HTERT RPE-1 (cell line): ENCODE measurements around the gene ABCG4.
"Not testable (repeated sequence)": the region's sequence is repeated elsewhere in the genome, so short reads cannot be mapped to it uniquely, and the experiment has no call there.

Source experiments
- in situ Hi-C: fragments of 300-500 bp; cut with MboI; formaldehyde crosslinking; loops from 4 replicates; pipeline ENCODE4 v1.14.3; 2020; ENCODE audit warnings: low sequenced_read_pairs

The ABCG4 gene

DNA sequence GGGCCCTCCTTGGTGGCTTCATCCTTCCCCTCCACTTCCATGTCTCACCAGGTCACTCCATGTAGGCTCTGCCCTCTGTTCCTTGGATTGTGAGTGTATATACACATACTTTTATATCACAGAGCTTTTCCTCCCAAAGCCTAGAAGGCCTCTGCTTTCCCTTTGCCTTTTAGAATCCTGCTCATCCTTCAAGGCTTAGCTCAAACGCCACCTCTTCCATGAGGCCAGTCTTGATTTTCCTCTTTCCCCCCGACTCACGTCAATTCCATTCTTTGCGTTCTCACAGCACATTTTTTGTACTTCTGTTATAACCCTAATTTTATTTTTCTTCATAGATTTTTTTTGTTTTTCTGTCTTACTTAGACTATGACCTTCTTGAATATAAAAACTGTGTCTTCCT is 3.8 kb downstream of the ABCG4 start:
- in situ Hi-C loops: no loop called here

- in situ Hi-C loops: no loop called here
Observed at GRCh38 chr11:119153049-119153818, 4.4 kb downstream of the ABCG4 start.

GRCh38 chr11:119154178-119154577 is 5.3 kb downstream of the ABCG4 start:
- in situ Hi-C loops: no loop called here

GRCh38 chr11:119155733-119156492 is 7.1 kb downstream of the ABCG4 start:
- in situ Hi-C loops: no loop called here

- in situ Hi-C loops: no loop called here
Observed at GRCh38 chr11:119156496-119156895, 7.6 kb downstream of the ABCG4 start.

GRCh38 chr11:119157063-119157462 is 8.2 kb downstream of the ABCG4 start:
- in situ Hi-C loops: no loop called here

- in situ Hi-C loops: no loop called here
Observed at GRCh38 chr11:119158467-119158866, 9.6 kb downstream of the ABCG4 start.

DNA sequence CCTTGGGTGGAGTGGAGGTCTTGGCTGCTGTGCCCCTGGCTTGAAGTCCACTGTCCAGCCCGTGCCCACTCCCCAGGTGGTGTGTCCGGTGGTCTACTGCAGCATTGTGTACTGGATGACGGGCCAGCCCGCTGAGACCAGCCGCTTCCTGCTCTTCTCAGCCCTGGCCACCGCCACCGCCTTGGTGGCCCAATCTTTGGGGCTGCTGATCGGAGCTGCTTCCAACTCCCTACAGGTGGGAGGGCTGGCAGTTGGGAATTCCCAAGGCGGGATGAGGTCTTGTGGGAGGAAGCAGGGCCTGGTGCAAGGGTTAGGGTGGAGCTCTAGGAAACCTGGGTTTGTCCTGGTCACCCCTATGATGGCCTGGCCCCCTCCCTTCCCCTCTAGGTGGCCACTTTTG is 11.3 kb downstream of the ABCG4 start:
- in situ Hi-C loops: no loop called here

DNA sequence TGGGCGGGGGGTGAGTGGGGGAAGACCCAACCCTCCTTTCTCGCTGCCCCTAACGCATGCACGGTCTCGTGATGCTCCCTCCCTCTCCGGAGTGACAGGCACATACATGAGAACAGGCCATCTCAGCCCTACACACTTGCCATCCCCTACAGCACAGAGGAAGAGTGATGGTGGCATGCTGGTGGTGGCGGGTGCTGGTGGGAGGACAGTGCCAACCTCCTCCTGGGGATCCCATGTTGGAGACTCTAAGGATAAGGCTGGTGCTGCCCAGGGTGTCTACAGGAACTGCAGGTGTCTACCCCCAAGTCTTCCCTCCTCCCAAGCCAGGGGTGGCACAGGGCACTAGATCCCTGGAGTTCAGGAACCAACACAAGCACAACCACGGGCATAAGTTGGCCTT is 13.0 kb downstream of the ABCG4 start:
- in situ Hi-C loops: no loop called here

DNA sequence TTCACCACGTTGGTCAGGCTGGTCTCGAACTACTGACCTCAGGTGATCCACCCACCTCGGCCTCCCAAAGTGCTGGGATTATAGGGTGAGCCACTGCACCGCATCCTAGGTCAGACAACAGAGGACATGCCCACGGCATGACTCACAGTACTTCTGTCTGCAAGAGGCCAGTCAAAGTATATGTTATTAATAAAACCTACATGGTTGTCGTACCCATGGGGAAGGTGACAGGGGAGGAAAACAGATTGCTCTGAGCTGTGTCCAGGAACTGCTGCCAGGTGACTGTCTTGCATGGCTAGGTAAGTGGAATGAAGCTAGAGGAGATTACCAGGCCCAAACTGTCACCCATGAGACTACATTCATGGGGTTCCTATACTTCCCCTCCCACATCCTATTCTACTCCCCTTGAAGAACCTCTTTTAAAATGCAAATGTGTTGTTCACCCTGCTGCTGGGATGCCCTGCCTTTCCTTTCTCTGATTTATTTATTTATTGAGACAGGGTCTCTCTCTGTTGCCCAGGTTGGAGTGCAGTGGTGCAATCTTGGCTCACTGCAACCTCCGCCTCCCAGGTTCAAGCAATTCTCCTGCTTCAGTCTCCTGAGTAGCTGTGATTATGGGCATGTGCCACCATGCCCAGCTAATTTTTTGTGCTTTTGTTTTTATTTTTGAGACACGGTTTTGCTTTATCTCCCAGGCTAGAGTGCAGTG is 17.7 kb downstream of the ABCG4 start:
- in situ Hi-C loops: no loop called here

GRCh38 chr11:119167077-119167458 is 18.2 kb downstream of the ABCG4 start:
- in situ Hi-C loops: not testable (repeated sequence)

DNA sequence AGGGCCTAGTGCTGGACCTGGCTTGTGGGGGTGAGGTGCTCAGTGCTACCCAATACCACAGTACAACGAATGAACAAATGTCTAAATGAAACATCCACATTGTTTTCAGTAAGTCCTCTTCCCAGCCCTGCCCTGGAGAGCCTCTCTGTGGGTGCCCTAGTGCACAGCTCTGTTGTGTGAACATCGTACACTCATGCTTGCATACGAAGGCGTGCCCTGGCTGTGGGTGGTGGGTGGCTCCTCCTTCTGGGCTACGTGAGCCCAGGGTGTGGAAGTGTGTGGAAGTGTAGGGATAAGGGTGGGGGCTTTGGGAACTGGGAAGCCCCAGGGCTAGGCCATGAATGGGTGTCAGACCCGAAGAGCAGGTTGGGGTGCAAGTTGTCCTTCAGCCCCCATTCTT is 19.1 kb downstream of the ABCG4 start:
- in situ Hi-C loops: no loop called here

DNA sequence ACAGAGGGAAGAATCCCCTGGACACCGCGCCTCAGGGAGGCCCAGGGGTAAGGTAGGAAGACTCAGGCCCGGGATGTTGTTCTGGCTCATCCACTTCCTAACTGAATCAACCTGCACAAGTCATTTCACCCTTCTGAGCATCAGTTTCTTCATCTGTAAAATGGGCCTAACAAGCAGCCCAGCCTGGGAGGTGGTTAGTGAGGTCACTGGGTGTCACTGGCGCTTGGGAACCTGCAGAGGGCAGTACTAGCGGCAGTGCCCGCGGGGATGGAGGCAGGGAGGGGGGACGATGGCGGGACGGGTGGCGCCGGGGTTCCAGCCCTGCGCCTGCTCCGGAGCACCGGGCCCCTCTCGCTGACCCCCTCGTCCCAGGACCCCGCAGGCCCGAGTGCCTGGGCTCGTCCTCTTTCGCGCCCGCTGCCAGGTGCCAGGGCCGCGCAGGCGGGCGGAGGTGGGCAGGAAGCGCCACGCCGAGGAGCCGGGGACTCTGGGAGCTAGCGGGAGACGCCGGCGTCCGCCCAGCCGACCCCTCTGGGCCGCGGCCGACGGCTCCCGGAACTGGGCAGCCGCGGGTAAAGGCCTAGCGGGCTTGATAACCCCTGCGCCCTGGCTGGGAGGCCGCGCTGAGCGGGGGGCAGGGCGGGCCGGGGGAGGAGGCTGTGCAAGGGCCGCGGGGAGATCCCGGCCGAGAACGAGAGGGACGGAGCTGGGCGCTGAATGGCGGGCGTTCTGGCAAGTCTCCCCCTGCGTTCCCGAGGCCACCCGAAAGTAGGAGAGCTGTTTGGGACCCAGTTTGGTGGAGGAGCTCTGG is 19.8 kb downstream of the ABCG4 start, which contains the start of gene NLRX1:
Gene NLRX1, plus strand, starts transcription at position 255 of the 811 bp plus-strand sequence. CDS start 2,679 bp downstream, outside the sequence.
- in situ Hi-C loops: no loop called here

DNA sequence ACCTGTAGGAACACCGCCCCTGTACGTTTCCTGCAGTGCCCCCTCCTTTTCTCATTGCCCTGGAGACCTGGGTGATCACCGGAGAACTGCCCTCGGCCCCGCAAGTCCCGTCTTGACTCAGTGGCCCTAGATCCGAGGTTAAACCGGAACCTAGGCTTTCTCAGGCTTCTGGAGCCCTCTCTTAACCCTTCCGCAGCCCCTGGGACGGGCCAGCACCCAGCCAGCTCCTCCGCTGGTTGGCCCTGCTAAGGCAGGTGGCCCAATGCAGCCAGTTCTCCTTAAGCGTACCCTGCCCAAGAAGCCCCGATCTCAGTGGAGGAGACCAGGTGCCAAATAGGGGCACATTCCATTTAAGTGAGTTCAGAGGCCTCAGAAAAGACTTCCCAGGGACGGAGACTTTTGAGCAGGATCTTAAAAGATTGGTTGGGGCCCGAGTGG is 20.4 kb downstream of the ABCG4 start:
- in situ Hi-C loops: no loop called here

- in situ Hi-C loops: no loop called here
Observed at GRCh38 chr11:119172513-119172912, 23.7 kb downstream of the ABCG4 start.

- in situ Hi-C loops: no loop called here
Observed at GRCh38 chr11:119173453-119173852, 24.6 kb downstream of the ABCG4 start.

DNA sequence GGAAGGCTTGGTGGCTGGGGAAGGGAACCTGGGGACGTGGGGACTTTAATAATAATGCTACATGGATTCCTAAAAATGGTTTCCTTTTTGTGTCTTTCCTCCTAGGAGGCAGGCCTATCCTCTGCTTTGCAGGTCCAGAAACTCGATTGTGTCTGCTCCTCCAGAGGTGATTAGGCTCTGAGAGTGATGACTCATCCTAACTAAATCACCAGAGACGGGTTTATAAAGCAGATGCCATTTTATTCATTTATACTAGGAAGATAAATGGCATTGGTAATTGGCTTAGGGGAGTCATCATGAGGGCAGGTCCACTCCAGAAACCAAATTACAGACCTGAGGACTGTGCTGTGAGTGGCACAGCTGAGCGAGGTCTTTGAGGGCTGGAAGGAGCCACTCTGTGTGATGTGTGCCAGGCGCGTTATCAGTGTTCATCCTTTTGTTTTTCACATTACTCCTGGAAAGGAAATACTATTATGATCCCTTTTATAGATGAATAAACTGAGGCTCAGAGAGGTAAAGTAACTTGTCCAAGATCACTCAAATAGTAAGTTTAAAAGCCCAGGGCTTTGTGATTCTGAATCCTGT is 26.7 kb downstream of the ABCG4 start:
- in situ Hi-C loops: no loop called here

DNA sequence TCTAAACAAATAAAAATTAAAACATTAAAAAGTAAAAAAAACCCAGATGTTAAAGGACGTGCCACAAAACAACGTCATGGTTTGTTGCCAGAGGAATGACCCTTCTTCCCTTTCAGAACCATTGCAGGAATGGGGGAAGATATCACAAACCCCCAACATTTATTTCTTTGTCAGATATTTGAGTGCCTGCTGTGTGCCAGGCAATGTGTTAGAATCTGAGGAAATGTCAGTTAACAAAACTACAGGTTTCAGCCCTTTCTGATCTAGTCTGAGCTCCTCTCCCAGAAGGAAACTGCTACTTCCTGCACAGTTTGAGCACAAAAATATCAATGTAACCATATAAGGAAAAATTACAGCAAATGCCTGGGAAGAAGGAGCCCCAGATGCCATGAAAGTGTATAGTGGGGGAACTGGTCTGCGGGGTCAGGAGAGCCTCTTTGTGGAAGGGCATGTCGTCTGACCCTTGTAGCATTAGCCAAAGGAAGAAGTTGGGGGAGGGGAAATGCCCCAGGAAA is 29.4 kb downstream of the ABCG4 start:
- in situ Hi-C loops: no loop called here

DNA sequence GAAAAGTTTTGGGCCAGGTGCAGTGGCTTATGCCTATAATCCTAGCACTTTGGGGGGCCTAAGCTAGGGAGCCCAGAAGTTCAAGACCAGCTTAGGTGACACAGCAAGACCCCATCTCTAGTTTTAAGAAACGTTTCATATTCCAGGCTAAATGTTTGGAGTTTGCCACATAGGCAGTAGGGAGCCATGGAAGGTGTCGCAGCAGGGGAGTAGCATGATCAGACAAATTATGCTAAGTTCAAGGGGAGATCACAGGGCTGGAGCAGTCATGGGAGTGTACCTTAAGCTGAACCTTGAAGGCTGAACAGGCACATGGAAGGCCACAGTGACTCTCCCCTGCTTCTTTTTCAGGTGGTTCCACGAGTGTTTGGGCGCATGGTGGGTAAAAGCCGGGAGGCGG is 30.5 kb downstream of the ABCG4 start:
- in situ Hi-C loops: no loop called here

- in situ Hi-C loops: no loop called here
Observed at GRCh38 chr11:119179983-119180382, 31.1 kb downstream of the ABCG4 start.
